ENCODE results near the gene UNC5CL. TPM values are rescaled to one million over a fixed set of nuclear protein-coding genes. Genes with fewer than 3 reads are reported as not detected.

The UNC5CL gene
- total and polyA plus RNA-seq, 2 experiments from 2014 or later, result 0.87 to 1.2 TPM

DNA sequence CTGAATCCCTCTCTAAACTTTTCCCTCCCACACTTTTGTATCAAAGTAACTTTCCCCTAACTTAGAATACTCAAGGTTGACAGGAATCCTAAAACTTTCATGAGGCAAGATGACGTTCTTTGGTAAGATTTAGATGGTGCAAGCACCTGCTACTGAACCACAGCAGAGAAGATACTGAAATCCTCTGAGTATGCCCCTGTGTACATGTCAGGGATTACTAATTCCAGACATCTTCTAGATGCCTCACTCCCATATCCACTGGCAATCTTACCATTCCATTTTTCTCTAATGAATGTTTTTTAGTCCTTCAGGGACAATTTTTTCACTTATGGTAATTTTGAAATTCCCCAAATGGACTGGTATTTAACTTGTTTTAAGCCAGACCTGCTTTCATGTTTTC, 23.0 kb upstream of the UNC5CL start:
- ATAC-seq, result no peak
- H3K4me1 ChIP-seq (ENCODE audit: insufficient read depth), result no peaks in the 10 kb centered on the region

DNA sequence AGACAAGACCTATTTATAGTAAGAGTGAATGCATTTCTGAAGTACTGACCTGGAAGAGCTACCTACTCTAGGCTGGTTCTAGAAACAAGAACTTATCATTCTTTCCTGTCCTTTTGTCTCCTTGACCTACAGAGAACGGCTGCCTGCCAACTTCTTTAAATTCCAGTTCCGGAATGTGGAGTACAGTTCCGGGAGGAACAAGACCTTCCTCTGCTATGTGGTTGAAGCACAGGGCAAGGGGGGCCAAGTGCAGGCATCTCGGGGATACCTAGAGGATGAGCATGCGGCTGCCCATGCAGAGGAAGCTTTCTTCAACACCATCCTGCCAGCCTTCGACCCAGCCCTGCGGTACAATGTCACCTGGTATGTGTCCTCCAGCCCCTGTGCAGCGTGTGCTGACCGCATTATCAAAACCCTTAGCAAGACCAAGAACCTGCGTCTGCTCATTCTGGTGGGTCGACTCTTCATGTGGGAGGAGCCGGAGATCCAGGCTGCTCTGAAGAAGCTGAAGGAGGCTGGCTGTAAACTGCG, 22.2 kb upstream of the UNC5CL start:
- Mint-ChIP-seq H3K27me3 (ENCODE audit: insufficient read depth, low read depth, poor library complexity) (no peaks in the 10 kb centered on the region), H3K4me1 (peaks cover 12% of the 10 kb centered on the region), H3K27ac (no peak overlapping the region), H3K9me3 (no peaks in the 10 kb centered on the region), H3K36me3 (ENCODE audit: low read depth) (peaks cover 20% of the 10 kb centered on the region; the same call in 2 of the 3 replicates), H3K4me3 (no peak overlapping the region)
- no peaks in the 10 kb centered on the region for H3K79me2 ChIP-seq (replicated peaks; ENCODE audit: insufficient read depth)
- TF ChIP-seq, protein P1, sequence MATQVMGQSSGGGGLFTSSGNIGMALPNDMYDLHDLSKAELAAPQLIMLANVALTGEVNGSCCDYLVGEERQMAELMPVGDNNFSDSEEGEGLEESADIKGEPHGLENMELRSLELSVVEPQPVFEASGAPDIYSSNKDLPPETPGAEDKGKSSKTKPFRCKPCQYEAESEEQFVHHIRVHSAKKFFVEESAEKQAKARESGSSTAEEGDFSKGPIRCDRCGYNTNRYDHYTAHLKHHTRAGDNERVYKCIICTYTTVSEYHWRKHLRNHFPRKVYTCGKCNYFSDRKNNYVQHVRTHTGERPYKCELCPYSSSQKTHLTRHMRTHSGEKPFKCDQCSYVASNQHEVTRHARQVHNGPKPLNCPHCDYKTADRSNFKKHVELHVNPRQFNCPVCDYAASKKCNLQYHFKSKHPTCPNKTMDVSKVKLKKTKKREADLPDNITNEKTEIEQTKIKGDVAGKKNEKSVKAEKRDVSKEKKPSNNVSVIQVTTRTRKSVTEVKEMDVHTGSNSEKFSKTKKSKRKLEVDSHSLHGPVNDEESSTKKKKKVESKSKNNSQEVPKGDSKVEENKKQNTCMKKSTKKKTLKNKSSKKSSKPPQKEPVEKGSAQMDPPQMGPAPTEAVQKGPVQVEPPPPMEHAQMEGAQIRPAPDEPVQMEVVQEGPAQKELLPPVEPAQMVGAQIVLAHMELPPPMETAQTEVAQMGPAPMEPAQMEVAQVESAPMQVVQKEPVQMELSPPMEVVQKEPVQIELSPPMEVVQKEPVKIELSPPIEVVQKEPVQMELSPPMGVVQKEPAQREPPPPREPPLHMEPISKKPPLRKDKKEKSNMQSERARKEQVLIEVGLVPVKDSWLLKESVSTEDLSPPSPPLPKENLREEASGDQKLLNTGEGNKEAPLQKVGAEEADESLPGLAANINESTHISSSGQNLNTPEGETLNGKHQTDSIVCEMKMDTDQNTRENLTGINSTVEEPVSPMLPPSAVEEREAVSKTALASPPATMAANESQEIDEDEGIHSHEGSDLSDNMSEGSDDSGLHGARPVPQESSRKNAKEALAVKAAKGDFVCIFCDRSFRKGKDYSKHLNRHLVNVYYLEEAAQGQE (IDR thresholded peaks at IDR 0.05; ENCODE audit: unreplicated experiment), result no peak
- no peak for TF ChIP-seq JUNB (IDR thresholded peaks at IDR 0.05; ENCODE audit: unreplicated experiment)
- no peak for TF ChIP-seq STAT1 (IDR thresholded peaks at IDR 0.05; ENCODE audit: unreplicated experiment)
- TF ChIP-seq, protein P2, sequence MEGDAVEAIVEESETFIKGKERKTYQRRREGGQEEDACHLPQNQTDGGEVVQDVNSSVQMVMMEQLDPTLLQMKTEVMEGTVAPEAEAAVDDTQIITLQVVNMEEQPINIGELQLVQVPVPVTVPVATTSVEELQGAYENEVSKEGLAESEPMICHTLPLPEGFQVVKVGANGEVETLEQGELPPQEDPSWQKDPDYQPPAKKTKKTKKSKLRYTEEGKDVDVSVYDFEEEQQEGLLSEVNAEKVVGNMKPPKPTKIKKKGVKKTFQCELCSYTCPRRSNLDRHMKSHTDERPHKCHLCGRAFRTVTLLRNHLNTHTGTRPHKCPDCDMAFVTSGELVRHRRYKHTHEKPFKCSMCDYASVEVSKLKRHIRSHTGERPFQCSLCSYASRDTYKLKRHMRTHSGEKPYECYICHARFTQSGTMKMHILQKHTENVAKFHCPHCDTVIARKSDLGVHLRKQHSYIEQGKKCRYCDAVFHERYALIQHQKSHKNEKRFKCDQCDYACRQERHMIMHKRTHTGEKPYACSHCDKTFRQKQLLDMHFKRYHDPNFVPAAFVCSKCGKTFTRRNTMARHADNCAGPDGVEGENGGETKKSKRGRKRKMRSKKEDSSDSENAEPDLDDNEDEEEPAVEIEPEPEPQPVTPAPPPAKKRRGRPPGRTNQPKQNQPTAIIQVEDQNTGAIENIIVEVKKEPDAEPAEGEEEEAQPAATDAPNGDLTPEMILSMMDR (conservative IDR thresholded peaks at IDR 0.05; ENCODE audit: low read depth in 2 of 2), result no peak
- H3K4me3 ChIP-seq, result no peak overlapping the region
- peaks cover 11% of the 10 kb centered on the region; the same call in 1 of the 2 replicates for H3K36me3 ChIP-seq (ENCODE audit: insufficient read depth)
- no peak overlapping the region for H3K27ac ChIP-seq (ENCODE audit: low read depth)
- no peak overlapping the region for H2AFZ ChIP-seq
- no peaks in the 10 kb centered on the region; the same call in 1 of the 2 replicates for H3K9me2 ChIP-seq (ENCODE audit: insufficient read depth)
- H4K20me1 ChIP-seq (replicated peaks; ENCODE audit: insufficient read depth), result no peaks in the 10 kb centered on the region
- H3K4me2 ChIP-seq, result no peak overlapping the region
- H3F3A ChIP-seq (replicated peaks; ENCODE audit: low read depth), result no peaks in the 10 kb centered on the region
- ATAC-seq (no peak), DNase-seq (ENCODE audit: low spot score) (no peak)
- H3K4me1 ChIP-seq (ENCODE audit: insufficient read depth), result no peaks in the 10 kb centered on the region
- H3K27me3 ChIP-seq (ENCODE audit: insufficient read depth), result no peaks in the 10 kb centered on the region

More for the DNA sequence above, 23.0 kb upstream of the UNC5CL start:
- Histone ChIP-seq H3K27ac (ENCODE audit: low read depth) (no peak overlapping the region), H3K4me2 (no peak overlapping the region), H3K79me2 (replicated peaks; ENCODE audit: insufficient read depth) (no peaks in the 10 kb centered on the region), H3K27me3 (ENCODE audit: insufficient read depth) (no peaks in the 10 kb centered on the region), H4K20me1 (replicated peaks; ENCODE audit: insufficient read depth) (no peaks in the 10 kb centered on the region), H3K9me2 (ENCODE audit: insufficient read depth) (no peaks in the 10 kb centered on the region; the same call in 1 of the 2 replicates), H3F3A (replicated peaks; ENCODE audit: low read depth) (no peaks in the 10 kb centered on the region), H3K36me3 (ENCODE audit: insufficient read depth) (peaks cover 11% of the 10 kb centered on the region; the same call in 1 of the 2 replicates), H3K4me3 (no peak overlapping the region), H2AFZ (no peak overlapping the region)
- Mint-ChIP-seq H3K27ac (no peak overlapping the region), H3K27me3 (ENCODE audit: insufficient read depth, low read depth, poor library complexity) (no peaks in the 10 kb centered on the region), H3K9me3 (no peaks in the 10 kb centered on the region), H3K36me3 (ENCODE audit: low read depth) (peaks cover 27% of the 10 kb centered on the region), H3K4me3 (no peak overlapping the region), H3K4me1 (peaks cover 12% of the 10 kb centered on the region)
- no peak for TF ChIP-seq ZNF114 (CRISPR knock-in tag; IDR thresholded peaks at IDR 0.05)
- TF ChIP-seq JUNB (IDR thresholded peaks at IDR 0.05; ENCODE audit: unreplicated experiment), result no peak
- no peak for TF ChIP-seq ZNF331 (CRISPR knock-in tag; IDR thresholded peaks at IDR 0.05; ENCODE audit: low read depth)
- TF ChIP-seq EZH2 (IDR thresholded peaks at IDR 0.05; ENCODE audit: low read depth, unreplicated experiment), result no peak
- TF ChIP-seq, protein P2 (conservative IDR thresholded peaks at IDR 0.05; ENCODE audit: low read depth in 2 of 2), result no peak
- TF ChIP-seq EZH2phosphoT487 (IDR thresholded peaks at IDR 0.05; ENCODE audit: unreplicated experiment), result no peak
- TF ChIP-seq STAT1 (IDR thresholded peaks at IDR 0.05; ENCODE audit: unreplicated experiment), result no peak
- TF ChIP-seq, protein P1 (IDR thresholded peaks at IDR 0.05; ENCODE audit: unreplicated experiment), result no peak
- no peak for DNase-seq (ENCODE audit: low spot score)

Measured in GM23338 (cell line).